HG02678 (cell line): Measurements from ENCODE around the gene CEMIP.

Source experiments
- ATAC-seq: cut with Tn5 transposase; IDR thresholded peaks from one replicate; pipeline ENCODE4 v1.9.1; 2021; ENCODE audit warnings: mild to moderate bottlenecking, moderate library complexity; ENCODE audit not compliant: unreplicated experiment

Gene CEMIP, protein sequence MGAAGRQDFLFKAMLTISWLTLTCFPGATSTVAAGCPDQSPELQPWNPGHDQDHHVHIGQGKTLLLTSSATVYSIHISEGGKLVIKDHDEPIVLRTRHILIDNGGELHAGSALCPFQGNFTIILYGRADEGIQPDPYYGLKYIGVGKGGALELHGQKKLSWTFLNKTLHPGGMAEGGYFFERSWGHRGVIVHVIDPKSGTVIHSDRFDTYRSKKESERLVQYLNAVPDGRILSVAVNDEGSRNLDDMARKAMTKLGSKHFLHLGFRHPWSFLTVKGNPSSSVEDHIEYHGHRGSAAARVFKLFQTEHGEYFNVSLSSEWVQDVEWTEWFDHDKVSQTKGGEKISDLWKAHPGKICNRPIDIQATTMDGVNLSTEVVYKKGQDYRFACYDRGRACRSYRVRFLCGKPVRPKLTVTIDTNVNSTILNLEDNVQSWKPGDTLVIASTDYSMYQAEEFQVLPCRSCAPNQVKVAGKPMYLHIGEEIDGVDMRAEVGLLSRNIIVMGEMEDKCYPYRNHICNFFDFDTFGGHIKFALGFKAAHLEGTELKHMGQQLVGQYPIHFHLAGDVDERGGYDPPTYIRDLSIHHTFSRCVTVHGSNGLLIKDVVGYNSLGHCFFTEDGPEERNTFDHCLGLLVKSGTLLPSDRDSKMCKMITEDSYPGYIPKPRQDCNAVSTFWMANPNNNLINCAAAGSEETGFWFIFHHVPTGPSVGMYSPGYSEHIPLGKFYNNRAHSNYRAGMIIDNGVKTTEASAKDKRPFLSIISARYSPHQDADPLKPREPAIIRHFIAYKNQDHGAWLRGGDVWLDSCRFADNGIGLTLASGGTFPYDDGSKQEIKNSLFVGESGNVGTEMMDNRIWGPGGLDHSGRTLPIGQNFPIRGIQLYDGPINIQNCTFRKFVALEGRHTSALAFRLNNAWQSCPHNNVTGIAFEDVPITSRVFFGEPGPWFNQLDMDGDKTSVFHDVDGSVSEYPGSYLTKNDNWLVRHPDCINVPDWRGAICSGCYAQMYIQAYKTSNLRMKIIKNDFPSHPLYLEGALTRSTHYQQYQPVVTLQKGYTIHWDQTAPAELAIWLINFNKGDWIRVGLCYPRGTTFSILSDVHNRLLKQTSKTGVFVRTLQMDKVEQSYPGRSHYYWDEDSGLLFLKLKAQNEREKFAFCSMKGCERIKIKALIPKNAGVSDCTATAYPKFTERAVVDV (N-terminal part only)

DNA sequence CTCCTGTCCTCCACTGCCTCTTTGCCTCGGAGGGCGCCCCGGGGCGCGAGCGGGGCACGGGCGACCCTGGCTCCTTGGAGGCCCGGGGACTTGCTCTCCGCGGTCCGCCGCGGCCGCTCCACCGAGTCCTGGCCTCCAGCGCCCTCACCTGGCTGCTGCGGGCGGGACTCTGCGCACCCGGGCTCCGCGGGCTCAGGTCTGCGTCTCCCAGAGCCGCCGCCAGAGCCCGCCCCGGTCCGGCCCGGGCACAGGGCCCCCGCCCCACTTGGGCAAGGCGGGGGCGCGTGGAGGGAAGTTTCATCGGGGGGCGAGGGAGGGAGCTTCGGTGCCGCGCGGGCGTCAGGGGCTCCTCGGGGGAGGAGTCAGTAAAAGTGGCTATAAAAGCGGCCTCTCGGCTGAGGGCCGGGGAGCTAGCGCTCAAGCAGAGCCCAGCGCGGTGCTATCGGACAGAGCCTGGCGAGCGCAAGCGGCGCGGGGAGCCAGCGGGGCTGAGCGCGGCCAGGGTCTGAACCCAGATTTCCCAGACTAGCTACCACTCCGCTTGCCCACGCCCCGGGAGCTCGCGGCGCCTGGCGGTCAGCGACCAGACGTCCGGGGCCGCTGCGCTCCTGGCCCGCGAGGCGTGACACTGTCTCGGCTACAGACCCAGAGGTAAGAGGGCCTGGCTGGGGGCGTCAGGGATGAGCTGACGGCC is at the start of gene CEMIP:
TSS of gene CEMIP (plus strand) at position 407 of the 694 bp plus-strand sequence. CDS start 94,510 bp downstream, outside the sequence.
- no peak for ATAC-seq

DNA sequence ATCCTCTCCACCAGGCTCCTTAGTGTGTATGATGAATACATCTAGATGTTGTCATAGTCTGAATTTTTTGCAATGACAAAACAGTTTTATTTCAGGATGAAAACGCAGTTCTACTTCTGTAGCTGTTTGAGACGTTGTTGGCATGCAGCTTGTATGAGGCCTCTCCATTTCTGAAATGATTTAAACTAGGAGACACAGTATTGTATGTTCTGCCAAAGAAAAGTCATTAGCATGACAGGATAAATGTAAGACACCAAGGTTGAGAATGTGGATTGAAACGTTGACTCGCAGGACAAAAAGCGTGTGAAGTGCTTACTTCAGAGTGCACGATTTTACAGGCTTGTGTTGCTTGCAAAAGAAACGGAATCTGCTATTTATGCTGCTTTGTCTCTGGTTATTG is 48.8 kb upstream of the CEMIP start:
- ATAC-seq: no peak

DNA sequence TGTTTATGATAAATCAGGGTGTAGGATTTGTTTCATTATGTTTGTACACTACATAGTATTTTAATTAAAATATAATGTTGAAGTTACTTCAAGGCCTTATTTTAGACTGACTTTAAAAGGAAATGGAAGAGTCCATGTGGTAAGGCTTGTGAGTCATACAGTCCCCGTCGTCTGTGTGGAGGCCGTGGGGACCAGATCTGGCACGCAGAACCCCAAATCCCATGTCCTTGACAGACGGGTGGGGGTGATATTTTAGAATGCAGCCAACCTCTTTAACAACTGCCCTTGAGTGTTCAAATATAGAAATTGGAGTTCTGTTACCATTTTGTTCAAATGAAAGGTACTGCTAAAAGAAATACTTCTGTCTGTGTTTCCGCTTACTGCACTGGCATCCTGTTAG is 48.2 kb upstream of the CEMIP start:
- no peak for ATAC-seq

DNA sequence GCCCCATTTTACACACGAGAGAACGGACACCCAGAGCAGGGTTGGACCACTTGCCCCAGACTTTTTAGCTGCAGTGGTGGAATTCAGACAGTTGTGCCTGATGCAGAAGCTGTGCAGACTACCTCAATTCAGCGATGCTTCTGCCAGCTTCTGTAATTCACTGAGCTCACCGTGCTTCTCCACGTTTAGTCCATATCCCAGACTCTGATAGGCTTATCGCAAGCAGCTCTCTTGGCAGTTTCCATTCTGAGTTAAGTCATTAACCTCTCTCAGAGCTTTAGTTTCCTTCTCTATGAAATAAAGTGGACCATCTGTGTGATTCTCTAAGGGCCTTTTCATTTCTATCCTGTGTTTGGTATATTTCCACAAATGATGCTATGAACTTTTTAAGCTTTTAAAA is 47.0 kb upstream of the CEMIP start:
- ATAC-seq: no peak

DNA sequence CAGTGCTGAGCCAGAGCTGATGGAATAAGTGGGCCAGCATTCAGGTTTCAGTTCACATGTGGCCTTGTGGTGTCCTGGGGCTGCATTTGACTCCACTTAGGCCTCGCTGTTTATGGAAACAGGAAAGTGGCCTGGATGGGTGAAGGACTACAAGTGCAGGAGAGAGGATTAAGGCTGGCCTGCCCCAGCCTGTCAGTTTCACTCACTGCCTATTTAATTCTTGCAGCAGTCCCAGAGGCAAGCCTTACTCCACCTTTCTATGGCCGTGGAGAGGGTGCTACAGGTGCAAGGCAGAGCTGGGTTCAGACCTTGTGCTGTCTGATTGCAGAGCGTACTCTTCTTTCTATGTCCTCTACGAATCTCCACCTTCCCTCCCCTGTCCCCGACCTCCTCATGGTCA is 46.4 kb upstream of the CEMIP start:
- no peak for ATAC-seq

DNA sequence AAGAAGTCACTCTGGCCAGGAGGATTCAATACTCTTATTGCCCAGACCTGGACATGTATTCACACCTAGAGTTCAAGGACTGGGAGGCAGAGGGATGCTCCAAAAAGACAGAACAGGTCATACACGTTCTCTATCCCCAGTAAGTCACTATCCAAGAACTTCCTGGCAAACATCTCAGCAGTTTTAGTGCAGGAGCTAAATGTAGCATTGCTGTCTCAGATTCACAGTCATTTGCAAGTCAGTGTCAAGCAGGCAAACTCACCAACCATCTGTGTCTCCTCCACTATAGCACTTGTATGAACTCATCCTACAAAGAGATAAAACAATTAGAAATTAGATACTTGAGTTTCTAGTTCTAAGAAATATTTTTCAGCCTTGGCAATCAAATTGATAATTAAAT is 45.7 kb upstream of the CEMIP start:
- no peak for ATAC-seq

DNA sequence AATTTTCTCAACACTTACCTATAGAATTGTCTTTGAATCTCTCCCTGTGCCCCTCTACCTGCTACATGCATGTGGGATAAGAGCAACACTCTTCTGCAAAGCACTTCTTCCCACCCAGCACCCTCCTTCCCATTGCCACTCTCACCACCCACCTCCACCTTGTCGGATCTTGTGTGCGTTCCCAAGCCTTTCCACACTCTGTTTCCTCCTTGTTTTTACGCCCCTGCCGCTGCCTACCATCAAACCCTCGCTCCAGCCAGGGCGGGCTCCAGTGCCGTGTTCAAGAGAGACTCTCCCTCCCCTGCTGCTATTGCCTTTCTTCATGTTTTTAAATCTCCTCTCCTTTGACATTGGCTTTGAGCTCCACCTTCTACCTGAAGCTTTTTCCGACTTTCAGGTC is 43.8 kb upstream of the CEMIP start:
- no peak for ATAC-seq

DNA sequence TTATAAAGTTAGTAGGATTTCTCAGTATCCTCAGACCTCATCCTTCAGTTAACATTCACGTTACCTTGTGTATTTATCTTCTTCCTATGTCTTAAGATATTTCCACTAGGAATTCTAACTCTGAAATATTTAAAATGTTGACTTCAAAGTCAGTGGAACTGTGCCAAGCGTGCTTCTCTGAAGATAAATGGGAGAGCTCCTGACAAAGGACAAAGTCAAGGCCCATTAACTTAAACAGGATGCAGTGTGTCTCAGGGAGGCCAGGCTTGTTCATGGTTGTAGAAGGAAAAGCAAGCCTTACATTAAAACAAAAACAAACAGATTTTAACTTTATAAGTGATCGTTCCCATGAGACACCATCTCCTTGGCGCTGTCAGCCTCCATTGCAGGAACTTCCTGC is 42.6 kb upstream of the CEMIP start:
- no peak for ATAC-seq

DNA sequence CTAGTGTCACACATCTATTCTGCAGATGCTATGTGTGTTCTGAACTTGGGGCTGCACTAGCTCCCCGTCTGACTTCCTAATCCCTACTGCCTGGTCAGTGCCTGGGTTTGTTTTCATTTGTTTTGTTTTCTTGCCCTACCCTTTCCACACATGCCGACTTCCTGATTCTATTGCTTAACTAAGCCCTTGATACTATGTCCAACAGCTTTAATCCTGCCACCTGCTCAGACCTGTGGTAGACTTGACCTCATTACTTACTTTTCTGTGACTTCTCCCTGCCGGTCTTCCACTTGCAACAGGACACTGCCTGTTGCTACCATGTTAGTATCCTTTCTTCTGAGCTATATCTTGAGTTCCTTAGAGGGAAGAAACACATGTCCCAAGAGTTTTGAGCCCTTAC is 39.3 kb upstream of the CEMIP start:
- no peak for ATAC-seq

DNA sequence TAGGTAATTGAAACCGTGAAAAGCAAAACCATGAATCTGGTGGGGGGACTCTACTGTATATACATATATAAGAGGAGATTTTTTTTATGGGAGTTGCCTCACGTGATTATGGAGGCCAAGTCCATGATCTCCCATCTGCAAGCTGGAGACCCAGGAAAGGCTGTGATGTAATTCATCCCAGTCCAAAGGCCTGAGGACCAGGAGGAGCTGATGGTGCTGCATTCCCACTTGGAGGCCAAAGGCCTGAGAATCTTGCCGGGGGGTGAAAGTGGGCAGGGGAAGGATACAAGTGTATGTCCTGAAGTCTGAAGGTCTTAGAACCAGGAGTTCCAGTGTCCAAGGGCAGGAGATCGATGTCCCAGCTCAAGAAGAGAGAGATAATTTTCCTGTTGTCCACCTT is 37.1 kb upstream of the CEMIP start:
- ATAC-seq: no peak

DNA sequence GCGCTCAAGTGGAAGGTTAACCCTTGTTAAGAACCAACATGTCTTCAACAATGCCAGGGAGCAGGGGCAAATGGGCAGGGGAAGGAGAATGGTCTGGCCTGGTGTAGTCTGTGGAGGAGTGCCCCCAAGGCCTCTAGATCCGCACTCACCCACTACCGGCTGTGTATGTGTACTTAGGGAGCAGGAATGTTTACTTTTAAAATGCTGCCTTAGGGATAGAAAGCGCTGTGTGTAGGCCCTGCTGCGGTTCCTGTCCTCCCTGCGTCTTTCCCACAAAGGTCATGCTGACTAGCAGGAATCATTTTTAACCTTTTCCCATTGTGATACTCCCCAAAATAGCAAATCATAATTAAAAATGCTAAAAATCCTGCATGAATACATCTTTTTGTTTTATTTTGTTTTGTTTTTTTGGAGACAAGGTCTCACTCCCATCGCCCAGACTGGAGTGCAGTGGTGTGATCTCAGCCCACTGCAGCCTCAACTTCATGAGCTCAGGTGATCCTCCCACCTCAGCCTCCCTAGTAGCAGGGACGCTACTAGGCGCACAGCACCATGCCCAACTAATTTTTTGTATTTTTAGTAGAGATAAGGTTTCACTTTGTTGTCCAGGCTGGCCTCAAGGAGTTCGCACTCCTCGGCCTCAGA is 35.9 kb upstream of the CEMIP start:
- no peak for ATAC-seq

DNA sequence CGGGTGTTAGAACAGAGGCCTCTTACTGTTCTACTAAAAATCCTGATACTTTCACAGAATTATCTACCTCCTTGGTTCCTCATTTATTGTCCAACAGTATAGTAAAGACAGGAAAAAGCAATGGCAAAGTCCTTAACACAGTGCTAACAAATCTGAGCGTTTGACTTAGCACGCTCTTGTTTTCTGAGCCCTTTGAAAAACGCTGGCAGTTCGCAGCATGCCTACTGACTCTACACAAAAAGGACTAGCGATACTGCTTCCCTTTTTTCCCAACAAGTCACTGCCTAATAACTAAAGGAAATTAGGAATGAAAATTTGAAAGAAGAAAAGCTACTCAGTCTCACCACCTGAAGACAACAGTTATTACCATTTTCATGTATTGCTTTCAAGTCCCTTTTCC is 34.8 kb upstream of the CEMIP start:
- ATAC-seq: no peak

DNA sequence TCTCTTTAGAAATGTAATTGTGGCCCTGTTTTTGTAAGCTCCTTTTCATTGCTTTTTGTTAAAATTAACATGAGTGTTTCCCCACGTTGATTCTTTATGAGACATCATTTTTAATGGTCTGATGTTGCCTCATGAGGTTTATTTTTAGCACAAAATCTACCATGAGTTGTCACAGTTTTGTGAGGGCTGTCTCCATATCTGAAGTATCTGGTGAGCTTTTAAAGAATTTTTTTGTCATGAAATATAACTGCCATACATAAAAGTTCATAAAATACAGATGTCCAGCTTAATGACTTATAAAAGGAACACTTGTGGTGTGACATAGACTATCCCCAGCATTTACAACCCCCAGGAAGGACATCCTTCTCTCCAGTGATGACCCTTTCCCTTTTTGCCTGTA is 34.3 kb upstream of the CEMIP start:
- no peak for ATAC-seq

DNA sequence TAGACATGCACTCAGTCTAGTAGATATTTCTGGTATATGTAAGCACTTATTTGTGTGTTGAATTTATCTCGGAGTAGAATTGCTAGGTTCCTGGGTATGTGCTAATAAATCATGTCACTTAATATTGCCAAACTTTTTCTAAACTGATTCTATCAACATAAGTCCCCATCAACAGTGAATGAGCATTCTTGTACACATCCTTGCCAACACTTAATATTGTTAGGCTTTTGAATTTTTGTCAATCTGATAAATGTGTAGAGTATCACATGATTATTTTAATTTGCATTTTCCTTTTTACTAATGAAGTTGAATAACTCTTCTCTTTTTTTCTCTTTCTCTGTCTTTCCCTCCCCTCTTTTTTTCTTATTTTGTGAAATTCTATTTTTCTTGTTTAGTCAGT is 33.3 kb upstream of the CEMIP start:
- no peak for ATAC-seq

DNA sequence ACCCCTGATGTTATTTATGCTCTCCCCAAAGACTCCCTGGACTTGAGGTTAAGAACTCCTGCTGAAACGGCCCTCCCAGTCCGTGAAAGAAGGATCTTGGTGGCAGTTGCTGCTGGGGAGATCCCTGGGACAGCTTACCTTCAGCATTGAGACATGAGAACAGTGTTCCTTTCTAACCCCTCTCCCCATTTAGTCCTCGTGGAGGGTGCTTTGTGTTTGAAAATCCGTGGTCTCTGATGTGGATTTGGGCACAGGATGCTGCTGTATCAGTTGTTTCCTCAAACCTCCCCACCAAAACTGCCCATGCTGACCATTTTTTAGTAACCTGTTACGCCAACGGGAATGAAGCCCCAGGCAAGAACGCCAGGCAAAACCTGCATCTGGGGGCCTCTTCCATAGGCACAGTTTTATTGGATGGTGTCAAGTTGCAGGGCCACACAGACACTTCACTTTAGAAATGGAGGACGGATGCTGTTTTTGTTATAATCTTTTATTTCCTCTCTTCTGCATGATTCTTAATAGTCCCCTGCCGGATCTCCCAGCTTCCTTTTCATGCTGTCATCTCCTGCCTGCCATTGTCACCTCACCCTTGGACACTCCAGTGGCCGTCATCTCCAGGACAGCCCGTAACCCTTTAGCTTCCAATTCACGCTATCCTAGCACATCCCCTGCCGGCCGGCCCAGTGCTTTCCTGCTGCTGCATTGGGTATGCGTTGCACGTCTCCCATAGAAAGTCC is 31.7 kb upstream of the CEMIP start:
- ATAC-seq: no peak

DNA sequence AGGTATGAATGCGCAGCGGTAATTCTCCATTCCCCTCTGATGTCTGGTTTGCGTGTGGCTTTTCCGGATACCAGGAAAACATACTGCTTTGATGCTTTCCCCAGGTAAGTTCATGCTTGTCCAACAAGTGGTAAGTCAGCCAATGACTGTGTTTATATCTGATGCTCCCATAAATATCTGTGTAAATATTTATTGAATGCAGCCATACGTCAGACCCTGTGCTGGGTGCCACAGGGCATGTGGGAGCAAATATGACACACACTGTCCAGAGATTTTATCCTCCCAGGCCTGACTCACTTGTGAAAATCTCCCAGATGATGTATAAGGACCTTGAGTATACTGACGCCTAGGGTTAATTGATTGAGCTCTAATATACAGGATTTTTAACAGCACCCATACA is 29.6 kb upstream of the CEMIP start:
- no peak for ATAC-seq

DNA sequence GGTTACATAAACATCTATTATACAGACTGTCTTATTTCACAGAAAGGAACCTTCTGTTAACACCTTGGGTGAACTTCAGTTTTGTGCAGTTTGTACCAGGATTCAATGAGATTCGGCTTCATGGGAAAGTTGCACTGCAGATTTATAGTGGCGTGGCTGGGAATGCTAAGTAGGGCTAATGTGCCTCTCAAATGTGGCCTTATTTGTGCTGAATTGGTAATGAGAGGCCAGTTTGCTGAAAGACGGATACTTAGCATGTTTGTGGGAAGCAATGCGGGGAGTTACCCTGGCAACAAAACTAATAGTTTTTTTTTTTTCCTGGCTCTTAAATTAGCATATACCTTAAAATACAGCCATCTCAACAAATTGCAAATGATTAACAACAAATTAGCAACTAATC is 28.6 kb upstream of the CEMIP start:
- no peak for ATAC-seq

DNA sequence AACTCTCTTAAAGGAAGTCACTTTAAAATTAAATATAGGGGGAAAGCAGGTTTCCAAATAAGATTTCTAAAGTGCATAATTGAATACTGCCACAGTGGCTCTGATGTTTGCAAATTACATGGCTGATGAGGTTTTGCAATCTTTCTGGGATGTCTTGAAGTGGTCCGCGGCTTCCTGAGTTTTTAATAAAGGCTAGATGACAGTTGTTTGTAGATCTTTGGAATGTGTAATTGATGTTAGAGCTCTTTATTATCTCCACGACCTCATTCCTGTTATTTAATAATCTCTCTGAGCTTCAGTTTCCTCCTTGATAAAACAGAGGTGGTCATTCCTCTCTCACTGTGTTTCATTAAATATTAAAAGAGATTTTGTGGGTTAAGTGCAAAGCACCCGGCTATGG is 27.0 kb upstream of the CEMIP start:
- ATAC-seq: no peak

DNA sequence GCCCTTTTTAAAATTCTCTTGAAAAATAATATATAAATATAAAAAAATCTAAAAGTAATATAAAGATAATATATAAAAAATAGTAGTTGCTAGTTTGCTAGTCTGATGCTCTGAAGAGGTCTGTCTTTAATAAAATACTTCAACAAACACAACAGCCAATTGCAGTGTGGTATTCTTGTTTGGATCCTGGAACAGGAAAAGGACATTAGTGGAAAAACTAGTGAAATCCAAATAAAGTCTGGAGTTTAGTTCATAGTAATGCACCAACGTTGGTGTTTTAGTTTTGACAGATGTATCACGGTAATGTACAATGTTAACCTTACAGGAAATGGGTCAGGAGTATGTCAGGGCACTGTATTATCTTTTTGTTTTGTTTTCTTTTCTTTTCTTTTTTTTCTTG is 26.0 kb upstream of the CEMIP start:
- ATAC-seq: no peak

DNA sequence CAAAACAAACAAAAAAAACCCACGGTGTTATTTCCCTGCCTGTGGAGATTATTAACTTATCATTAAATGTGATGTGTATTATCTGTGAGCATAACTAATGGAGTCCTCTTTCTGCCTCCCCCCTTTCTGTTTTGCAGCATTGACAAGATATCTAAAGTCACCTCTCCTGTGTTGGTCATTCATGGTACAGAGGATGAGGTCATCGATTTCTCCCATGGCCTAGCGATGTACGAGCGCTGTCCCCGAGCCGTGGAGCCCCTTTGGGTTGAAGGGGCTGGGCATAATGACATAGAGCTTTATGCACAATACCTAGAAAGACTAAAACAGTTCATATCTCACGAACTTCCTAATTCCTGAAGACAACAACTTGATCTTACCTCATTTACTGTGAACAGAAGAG is 25.2 kb upstream of the CEMIP start:
- ATAC-seq: no peak
